PFSK-1 (cell line): Measurements from ENCODE around the gene GTF2F2.

Experiments
- POLR2AphosphoS5 ChIP-seq: IDR thresholded peaks from 2 replicates; pipeline ENCODE4 v1.6.1; 2012; ENCODE audit warnings: low read depth, mild to moderate bottlenecking, control low read depth, low read length, moderate library complexity
- SIN3A ChIP-seq: IDR thresholded peaks from 2 replicates; pipeline ENCODE4 v1.6.1; 2012; ENCODE audit warnings: mild to moderate bottlenecking, low read length, moderate library complexity, borderline replicate concordance; ENCODE audit not compliant: insufficient read depth

DNA sequence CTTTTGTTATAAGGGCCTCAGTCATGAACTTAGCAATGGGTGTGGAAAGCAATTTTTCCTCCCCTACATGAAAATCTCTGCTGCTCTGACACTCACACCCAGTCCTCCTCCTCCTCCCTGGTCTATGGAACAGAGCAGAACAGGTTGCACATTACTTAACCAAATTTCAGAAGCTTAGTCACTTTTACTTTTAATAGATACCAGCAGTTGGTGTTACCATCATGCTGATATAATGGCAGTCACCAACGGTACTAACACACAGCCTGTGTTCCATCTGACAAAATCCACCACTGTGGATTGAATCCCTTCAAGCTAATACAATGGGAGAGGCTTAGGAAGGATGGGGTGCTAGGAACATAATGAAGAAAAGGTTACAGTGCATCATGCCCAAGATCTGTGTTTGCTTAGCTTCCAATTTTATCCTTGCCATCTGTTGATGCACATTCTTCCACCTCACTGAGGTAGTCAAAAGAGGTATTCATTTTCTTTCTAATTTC, 210.9 kb downstream of the GTF2F2 start:
- no peak for TF ChIP-seq SIN3A
- TF ChIP-seq POLR2AphosphoS5, result no peak
